Caki2 (cell line): ENCODE measurements around the gene SCAF1. TPM values are rescaled to one million over a fixed set of nuclear protein-coding genes. Genes with fewer than 3 reads are reported as not detected.

ENCODE experiments used
- DNase-seq: peaks from one replicate; pipeline ENCODE4 v3.0.0-alpha.2; 2015; ENCODE audit warnings: low read depth
- in situ Hi-C: cut with HindIII; loops from 2 replicates; pipeline ENCODE4 v1.10.0; 2016; ENCODE audit warnings: low sequenced_read_pairs, low pct_unique_long_range_greater_than_20kb, mixed read lengths
- total RNA-seq: library from RNA; depleted of rRNA; stranded (reverse); fragments of >200 nt; shearing (Covaris generic); gene quantifications from 2 replicates; pipeline ENCODE4 v1.2.3, GENCODE V29; 2014; ENCODE audit warnings: low replicate concordance

SCAF1 gene
- total RNA-seq, 1 experiment from 2014 or later: 28.2 TPM

GRCh38 chr19:49677901-49678674 is 36.1 kb downstream of the SCAF1 start:
- in situ Hi-C loops: no loop called here
- peak; percentile 68 for DNase-seq

- no peak for DNase-seq
- in situ Hi-C loops: no loop called here
Observed at GRCh38 chr19:49678985-49679770, 37.2 kb downstream of the SCAF1 start.

GRCh38 chr19:49679771-49680413 is 37.9 kb downstream of the SCAF1 start:
- in situ Hi-C loops: no loop called here
- no peak for DNase-seq

- in situ Hi-C loops: no loop called here
- peak; percentile 71 for DNase-seq
Observed at GRCh38 chr19:49680421-49681351, 38.7 kb downstream of the SCAF1 start.

GRCh38 chr19:49681830-49682229 is 39.8 kb downstream of the SCAF1 start:
- in situ Hi-C loops: no loop called here
- no peak for DNase-seq

- DNase-seq: no peak
- in situ Hi-C loops: no loop called here
Observed at GRCh38 chr19:49682274-49682673, 40.3 kb downstream of the SCAF1 start.

GRCh38 chr19:49683814-49684250 is 41.8 kb downstream of the SCAF1 start:
- in situ Hi-C loops: no loop called here
- no peak for DNase-seq

GRCh38 chr19:49684251-49684982 is 42.4 kb downstream of the SCAF1 start:
- in situ Hi-C loops: no loop called here
- no peak for DNase-seq

- no peak for DNase-seq
- in situ Hi-C loops: no loop called here
Observed at GRCh38 chr19:49684983-49685553, 43.1 kb downstream of the SCAF1 start.

- no peak for DNase-seq
- in situ Hi-C loops: no loop called here
Observed at GRCh38 chr19:49685845-49686332, 43.9 kb downstream of the SCAF1 start.

- in situ Hi-C loops: no loop called here
- DNase-seq: no peak
Observed at GRCh38 chr19:49686503-49687088, 44.6 kb downstream of the SCAF1 start.

- in situ Hi-C loops: no loop called here
- DNase-seq: no peak
Observed at GRCh38 chr19:49687150-49687549, 45.1 kb downstream of the SCAF1 start.

GRCh38 chr19:49687566-49688316 is 45.7 kb downstream of the SCAF1 start:
- no peak for DNase-seq
- in situ Hi-C loops: no loop called here

- in situ Hi-C loops: no loop called here
- no peak for DNase-seq
Observed at GRCh38 chr19:49688531-49689132, 46.6 kb downstream of the SCAF1 start.

- in situ Hi-C loops: no loop called here
- DNase-seq: no peak
Observed at GRCh38 chr19:49689133-49690078, 47.4 kb downstream of the SCAF1 start, which contains the start of gene ADM5. TSS of gene ADM5 (plus strand) at chr19:49689594. CDS start at chr19:49689838, 244 bp downstream.
